Esophagus (tissue), 2 donors: ENCODE results near the gene MS4A5. TPM values are rescaled to one million over a fixed set of nuclear protein-coding genes. Genes with fewer than 3 reads are reported as not detected.

ENCODE experiments used
- H3K27ac ChIP-seq, 2 donors: one replicate each; pipeline ENCODE4 v1.5.1; 2013; ENCODE audit warnings: low read depth in 2 of 2, mild to moderate bottlenecking in 2 of 2, inconsistent platforms in 1 of 2, low read length in 1 of 2, moderate library complexity in 1 of 2
- H3K27me3 ChIP-seq, 2 donors: one replicate each; pipeline ENCODE4 v1.6.1; 2013; ENCODE audit warnings: low read length in 2 of 2, control low read depth in 1 of 2, mild to moderate bottlenecking in 1 of 2; ENCODE audit not compliant: insufficient read depth in 2 of 2, control insufficient read depth in 1 of 2
- H3K36me3 ChIP-seq, 2 donors: one replicate each; pipeline ENCODE4 v1.6.1; 2013; ENCODE audit warnings: low read length in 1 of 2; ENCODE audit not compliant: control insufficient read depth in 2 of 2, insufficient read depth in 2 of 2
- H3K4me1 ChIP-seq, 2 donors: one replicate each; pipeline ENCODE4 v1.6.1; 2013; ENCODE audit warnings: low read length in 1 of 2; ENCODE audit not compliant: control insufficient read depth in 2 of 2, insufficient read depth in 2 of 2
- H3K4me3 ChIP-seq, 2 donors: one replicate each; pipeline ENCODE4 v1.5.1; 2013; ENCODE audit warnings: low read length in 2 of 2, mild to moderate bottlenecking in 2 of 2, low read depth in 1 of 2, moderate library complexity in 1 of 2
- H3K9me3 ChIP-seq, 2 donors: one replicate each; pipeline ENCODE4 v1.6.1; 2013; ENCODE audit warnings: mild to moderate bottlenecking in 2 of 2, low read depth in 1 of 2, low read length in 1 of 2, moderate library complexity in 1 of 2; ENCODE audit not compliant: control insufficient read depth in 2 of 2, insufficient read depth in 1 of 2
- WGBS, 2 donors: extraction: QIAGEN DNeasy Blood & Tissue Kit; methylation state at CpG; one replicate each; pipeline ENCODE4 v1.1.7; 2013; 5-methylcytosine and 5-hydroxymethylcytosine counted together
- polyA plus RNA-seq, 2 donors: library from polyadenylated mRNA; stranded (reverse); fragments of 200-250 nt; gene quantifications; one replicate each; pipeline ENCODE4 v1.2.3, GENCODE V29; 2013
- donor health status: healthy with polysubstance abuse.
- donor health status: Bipolar disorder and iron deficiency.

The MS4A5 gene
- not detected for polyA plus RNA-seq

GRCh38 chr11:60429272-60429671 lies at the start of gene MS4A5:
Gene MS4A5 (plus strand): TSS chr11:60429572. CDS start chr11:60429675, 103 bp downstream.
- Histone ChIP-seq H3K36me3 (no peaks in the 10 kb centered on the region), H3K4me3 (no peak within 1 kb of the TSS), H3K9me3 (no peaks in the 10 kb centered on the region), H3K27me3 (no peaks in the 10 kb centered on the region), H3K27ac (no peak within 1 kb of the TSS), H3K4me1 (no peaks in the 10 kb centered on the region)
- 97 to 99% methylated on average over 5 of the region's 5 CpGs for WGBS, 2 donors

- no peak overlapping the region for H3K4me3 ChIP-seq
- H3K27me3 ChIP-seq = no peaks in the 10 kb centered on the region
- no peaks in the 10 kb centered on the region for H3K4me1 ChIP-seq
- H3K9me3 ChIP-seq = no peaks in the 10 kb centered on the region
- no peaks in the 10 kb centered on the region for H3K36me3 ChIP-seq
- WGBS, 2 donors = 50 to 51% methylated on average over 5 of the region's 5 CpGs
- H3K27ac ChIP-seq = no peak overlapping the region
Measured at GRCh38 chr11:60389279-60389910, 40.0 kb upstream of the MS4A5 start.

DNA sequence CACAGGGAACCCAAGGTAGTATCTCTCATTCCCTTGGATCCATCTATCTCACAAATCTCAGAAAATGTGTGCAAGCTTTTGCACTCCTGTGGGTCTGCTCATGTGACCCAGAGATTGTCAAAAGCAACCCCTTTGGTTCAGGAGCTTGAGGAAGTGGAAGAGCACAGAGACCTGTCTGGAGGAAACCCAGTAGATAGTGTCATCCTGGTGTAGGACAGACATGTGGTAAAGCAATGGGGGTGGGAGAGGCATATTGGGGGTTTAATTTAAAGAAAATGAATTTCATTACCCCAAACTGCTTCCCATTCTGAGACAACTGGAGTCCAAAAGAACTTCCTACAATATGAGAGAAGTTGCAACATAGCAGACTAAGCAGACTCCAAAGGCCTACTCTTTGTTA lies 39.0 kb upstream of the MS4A5 start:
- Histone ChIP-seq H3K9me3 (no peaks in the 10 kb centered on the region), H3K4me3 (no peak overlapping the region), H3K27ac (no peak overlapping the region), H3K4me1 (no peaks in the 10 kb centered on the region), H3K27me3 (no peaks in the 10 kb centered on the region), H3K36me3 (no peaks in the 10 kb centered on the region)

- Histone ChIP-seq H3K9me3 (no peaks in the 10 kb centered on the region), H3K27ac (no peak overlapping the region), H3K4me3 (no peak overlapping the region), H3K36me3 (no peaks in the 10 kb centered on the region), H3K4me1 (no peaks in the 10 kb centered on the region), H3K27me3 (no peaks in the 10 kb centered on the region)
- 88 to 91% methylated on average over 2 of the region's 2 CpGs for WGBS, 2 donors
Measured at GRCh38 chr11:60392361-60392760, 37.0 kb upstream of the MS4A5 start.

- H3K4me1 ChIP-seq = no peaks in the 10 kb centered on the region
- H3K27me3 ChIP-seq = no peaks in the 10 kb centered on the region
- H3K36me3 ChIP-seq = no peaks in the 10 kb centered on the region
- no peak overlapping the region for H3K27ac ChIP-seq
- 89 to 91% methylated on average over 5 of the region's 5 CpGs for WGBS, 2 donors
- no peaks in the 10 kb centered on the region for H3K9me3 ChIP-seq
- no peak overlapping the region for H3K4me3 ChIP-seq
Measured at GRCh38 chr11:60393016-60393415, 36.4 kb upstream of the MS4A5 start.

DNA sequence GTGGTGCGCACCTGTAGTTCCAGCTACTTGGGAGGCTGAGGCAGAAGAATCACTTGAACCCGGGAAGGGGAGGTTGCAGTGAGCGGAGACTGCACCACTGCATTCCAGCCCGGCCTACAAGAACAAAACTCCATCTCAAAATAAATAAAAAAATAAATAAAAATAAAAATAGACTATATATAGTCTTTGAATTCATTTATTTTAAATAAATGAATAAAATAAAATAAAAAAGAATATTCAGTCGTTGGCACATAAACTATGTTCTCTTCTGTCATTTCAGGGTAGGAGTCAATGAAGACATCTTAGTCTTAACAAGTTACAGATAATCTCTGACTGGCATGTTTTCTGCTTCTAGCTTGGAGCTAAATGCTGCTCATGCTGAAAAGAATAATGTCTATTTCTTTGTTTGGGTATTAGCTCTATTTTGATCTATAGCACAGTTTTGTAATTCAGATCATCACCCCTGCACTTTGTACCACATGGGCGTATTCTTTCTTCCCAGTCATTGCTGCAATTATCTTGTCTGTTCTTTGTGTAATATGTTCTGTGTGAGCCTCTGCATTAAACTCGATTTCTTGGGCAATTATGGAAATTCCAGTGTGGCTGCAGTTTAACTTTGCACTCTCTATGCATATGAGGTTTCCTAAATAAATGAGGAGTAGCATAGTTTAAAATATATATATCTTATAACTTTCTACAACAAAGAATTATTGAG lies 34.5 kb upstream of the MS4A5 start:
- 66 to 69% methylated on average over 7 of the region's 7 CpGs for WGBS, 2 donors
- Histone ChIP-seq H3K9me3 (no peaks in the 10 kb centered on the region), H3K4me3 (no peak overlapping the region), H3K27ac (no peak overlapping the region), H3K27me3 (no peaks in the 10 kb centered on the region), H3K36me3 (no peaks in the 10 kb centered on the region), H3K4me1 (no peaks in the 10 kb centered on the region)

- Histone ChIP-seq H3K27me3 (no peaks in the 10 kb centered on the region), H3K27ac (no peak within 1 kb of the TSS), H3K4me3 (no peak within 1 kb of the TSS), H3K9me3 (no peaks in the 10 kb centered on the region), H3K4me1 (no peaks in the 10 kb centered on the region), H3K36me3 (no peaks in the 10 kb centered on the region)
- 64 to 68% methylated on average over 3 of the region's 3 CpGs for WGBS, 2 donors
Measured at GRCh38 chr11:60396382-60396781, 33.0 kb upstream of the MS4A5 start, which contains the start of gene MS4A14. Gene MS4A14 (plus strand): TSS chr11:60396459. CDS start chr11:60396579, 120 bp downstream.

GRCh38 chr11:60396799-60397198 lies 32.6 kb upstream of the MS4A5 start:
- H3K9me3 ChIP-seq = no peaks in the 10 kb centered on the region

DNA sequence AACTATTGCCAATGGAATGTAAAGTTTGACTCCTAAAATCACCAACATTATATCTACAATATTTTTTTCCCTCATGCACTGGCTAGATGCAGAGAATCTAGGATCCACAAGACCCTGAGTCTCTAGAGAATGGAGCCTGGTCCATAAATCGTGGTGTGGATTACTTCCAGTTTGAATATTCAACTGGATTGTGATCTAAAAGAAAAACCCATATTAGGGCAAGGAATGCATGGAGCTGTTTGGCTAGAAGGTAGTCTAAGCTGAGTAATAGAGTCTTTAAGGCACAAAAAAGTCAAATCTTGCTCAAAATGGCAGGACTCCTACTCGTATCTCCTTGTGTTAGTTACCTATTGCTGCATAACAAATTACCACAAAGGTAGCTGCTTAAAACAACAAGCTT lies 9.4 kb upstream of the MS4A5 start:
- H3K4me1 ChIP-seq = no peaks in the 10 kb centered on the region
- WGBS, 2 donors = 18 to 21% methylated on average over 2 of the region's 2 CpGs
- H3K27ac ChIP-seq = no peak overlapping the region
- no peaks in the 10 kb centered on the region for H3K36me3 ChIP-seq
- H3K9me3 ChIP-seq = peaks cover 0 to 2% of the 10 kb centered on the region in 2 donors
- H3K27me3 ChIP-seq = no peaks in the 10 kb centered on the region
- no peak overlapping the region for H3K4me3 ChIP-seq

More at GRCh38 chr11:60396799-60397198, 32.6 kb upstream of the MS4A5 start:
- Histone ChIP-seq H3K4me3 (no peak overlapping the region), H3K4me1 (no peaks in the 10 kb centered on the region), H3K27me3 (no peaks in the 10 kb centered on the region), H3K36me3 (no peaks in the 10 kb centered on the region), H3K27ac (no peak overlapping the region)
- 0 to 8% methylated on average over 1 of the region's 1 CpG for WGBS, 2 donors

DNA sequence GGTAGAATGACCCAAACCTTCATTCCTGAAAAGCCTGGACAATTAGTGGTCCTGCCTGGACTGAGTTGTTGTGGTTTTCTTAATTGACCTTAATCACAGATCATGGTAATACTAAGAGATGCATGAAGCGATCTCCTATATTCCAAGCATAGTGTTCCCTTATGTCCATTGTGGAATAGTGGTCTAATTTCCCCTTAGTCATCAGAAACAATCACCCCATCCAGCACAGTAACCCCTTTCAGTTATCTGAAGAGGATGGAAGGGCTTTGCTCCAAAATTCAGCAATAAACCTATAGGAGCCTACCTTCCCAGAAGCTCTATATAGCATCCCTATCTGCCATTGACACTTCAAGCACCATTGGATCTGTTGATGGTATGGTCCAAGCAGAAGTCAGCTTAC lies 6.8 kb upstream of the MS4A5 start:
- WGBS, 2 donors = 60 to 77% methylated on average over 1 of the region's 1 CpG
- Histone ChIP-seq H3K4me1 (no peaks in the 10 kb centered on the region), H3K4me3 (no peak overlapping the region), H3K27ac (no peak overlapping the region), H3K36me3 (no peaks in the 10 kb centered on the region), H3K27me3 (no peaks in the 10 kb centered on the region), H3K9me3 (peaks cover 0 to 2% of the 10 kb centered on the region in 2 donors)
